DND-41 (cell line): Measurements from ENCODE around the gene CLC.
"Not testable (repeated sequence)": the region's sequence is repeated elsewhere in the genome, so short reads cannot be mapped to it uniquely, and the experiment has no call there.

Experiments used
- ATAC-seq: fragments of 200-7000 bp; cut with Tn5 transposase; 3 replicates; pipeline ENCODE4 v1.9.1; 2021; ENCODE audit warnings: low read depth; ENCODE audit not compliant: insufficient read depth
- DNase-seq: peaks from one replicate; pipeline ENCODE4 v3.0.0-alpha.2; 2020
- H2AFZ ChIP-seq: 2 replicates; pipeline ENCODE4 v1.6.0; 2012; ENCODE audit warnings: low read depth, low read length
- H3K27ac ChIP-seq: 2 replicates; pipeline ENCODE4 v1.5.1; 2012; ENCODE audit warnings: low read length, inconsistent platforms
- H3K27me3 ChIP-seq: fragments of 200-600 bp; sonication (generic); 2 replicates; pipeline ENCODE4 v1.6.0; 2012; ENCODE audit warnings: low read length, mild to moderate bottlenecking, inconsistent platforms; ENCODE audit not compliant: insufficient read depth, poor library complexity
- H3K36me3 ChIP-seq: 2 replicates; pipeline ENCODE4 v1.5.1; 2012; ENCODE audit warnings: low read length, inconsistent platforms; ENCODE audit not compliant: insufficient read depth
- H3K4me1 ChIP-seq: 2 replicates; pipeline ENCODE4 v1.5.1; 2012; ENCODE audit warnings: mild to moderate bottlenecking, low read length; ENCODE audit not compliant: insufficient read depth
- H3K4me2 ChIP-seq: 2 replicates; pipeline ENCODE4 v1.6.0; 2012; ENCODE audit warnings: mild to moderate bottlenecking, moderate library complexity, low read length, inconsistent platforms; ENCODE audit not compliant: insufficient read depth
- H3K4me3 ChIP-seq, 2 experiments: fragments of 200-600 bp in 1 of 2; shearing (Covaris generic) in 1 of 2; 2 replicates each; pipeline ENCODE4 v1.5.1; 2012 to 2016; ENCODE audit warnings: inconsistent platforms in 2 of 2, low read length in 2 of 2, mild to moderate bottlenecking in 2 of 2, low read depth in 1 of 2, moderate library complexity in 1 of 2
- H3K79me2 ChIP-seq: 2 replicates; pipeline ENCODE4 v1.6.0; 2012; ENCODE audit warnings: low read length, inconsistent platforms; ENCODE audit not compliant: insufficient read depth
- H3K9ac ChIP-seq: 2 replicates; pipeline ENCODE4 v1.6.0; 2012; ENCODE audit warnings: low read depth, mild to moderate bottlenecking, inconsistent platforms, low read length, moderate library complexity
- H3K9me3 ChIP-seq: 2 replicates; pipeline ENCODE4 v1.5.1; 2012; ENCODE audit warnings: low read length, moderate library complexity, mild to moderate bottlenecking, inconsistent platforms; ENCODE audit not compliant: insufficient read depth, severe bottlenecking
- H4K20me1 ChIP-seq: 2 replicates; pipeline ENCODE4 v1.6.0; 2012; ENCODE audit warnings: low read length; ENCODE audit not compliant: insufficient read depth
- CTCF ChIP-seq: IDR thresholded peaks from 2 replicates; pipeline ENCODE4 v1.5.1; 2012; ENCODE audit warnings: borderline replicate concordance, low read length, moderate library complexity, mild to moderate bottlenecking; ENCODE audit not compliant: poor library complexity, severe bottlenecking; ENCODE audit errors: extremely low read depth
- EZH2 ChIP-seq: IDR thresholded peaks from 3 replicates; pipeline ENCODE4 v1.6.1; 2012; ENCODE audit warnings: borderline replicate concordance, low read depth, mild to moderate bottlenecking, moderate library complexity, low read length, inconsistent platforms; ENCODE audit not compliant: severe bottlenecking

Gene CLC

GRCh38 chr19:39696387-39696786 lies 41.4 kb downstream of the CLC start:
- Histone ChIP-seq H3K4me3 (no peak overlapping the region), H2AFZ (no peak overlapping the region), H3K27ac (no peak overlapping the region), H3K27me3 (peaks cover 13% of the 10 kb centered on the region), H3K9me3 (no peaks in the 10 kb centered on the region), H4K20me1 (no peaks in the 10 kb centered on the region), H3K36me3 (no peaks in the 10 kb centered on the region), H3K4me2 (no peak overlapping the region), H3K9ac (no peak overlapping the region), H3K4me1 (no peaks in the 10 kb centered on the region), H3K79me2 (no peaks in the 10 kb centered on the region)
- ATAC-seq = no peak
- no peak for DNase-seq
- TF ChIP-seq EZH2 = no peak
- no peak for TF ChIP-seq CTCF

- no peak overlapping the region for H2AFZ ChIP-seq
- no peaks in the 10 kb centered on the region for H4K20me1 ChIP-seq
- H3K4me1 ChIP-seq = no peaks in the 10 kb centered on the region
- H3K36me3 ChIP-seq = no peaks in the 10 kb centered on the region
- no peaks in the 10 kb centered on the region for H3K9me3 ChIP-seq
- no peak overlapping the region for H3K9ac ChIP-seq
- DNase-seq (no peak), ATAC-seq (no peak)
- H3K27me3 ChIP-seq = peaks cover 13% of the 10 kb centered on the region
- no peak overlapping the region for H3K4me3 ChIP-seq
- no peak overlapping the region for H3K4me2 ChIP-seq
- no peak overlapping the region for H3K27ac ChIP-seq
- H3K79me2 ChIP-seq = no peaks in the 10 kb centered on the region
- TF ChIP-seq EZH2 (no peak), CTCF (no peak)
These were observed 42.1 kb downstream of the CLC start for GRCh38 chr19:39695759-39696158.

- no peak overlapping the region for H3K27ac ChIP-seq
- no peaks in the 10 kb centered on the region for H3K9me3 ChIP-seq
- ATAC-seq (no peak), DNase-seq (no peak)
- no peaks in the 10 kb centered on the region for H4K20me1 ChIP-seq
- no peaks in the 10 kb centered on the region for H3K4me1 ChIP-seq
- TF ChIP-seq EZH2 (no peak), CTCF (no peak)
- H2AFZ ChIP-seq = no peak overlapping the region
- peaks cover 13% of the 10 kb centered on the region for H3K27me3 ChIP-seq
- H3K79me2 ChIP-seq = no peaks in the 10 kb centered on the region
- no peak overlapping the region for H3K9ac ChIP-seq
- no peak overlapping the region for H3K4me2 ChIP-seq
- H3K36me3 ChIP-seq = no peaks in the 10 kb centered on the region
- no peak overlapping the region for H3K4me3 ChIP-seq
These were observed 45.0 kb downstream of the CLC start for GRCh38 chr19:39692822-39693221.

GRCh38 chr19:39692166-39692565 lies 45.7 kb downstream of the CLC start:
- Histone ChIP-seq H3K79me2 (no peaks in the 10 kb centered on the region), H3K27ac (no peak overlapping the region), H3K4me2 (no peak overlapping the region), H3K36me3 (no peaks in the 10 kb centered on the region), H3K4me3 (no peak overlapping the region), H3K9ac (no peak overlapping the region), H2AFZ (no peak overlapping the region), H3K9me3 (no peaks in the 10 kb centered on the region), H3K27me3 (peaks cover 13% of the 10 kb centered on the region), H4K20me1 (no peaks in the 10 kb centered on the region), H3K4me1 (no peaks in the 10 kb centered on the region)
- no peak for ATAC-seq
- DNase-seq = no peak
- no peak for TF ChIP-seq CTCF
- no peak for TF ChIP-seq EZH2

GRCh38 chr19:39688637-39689036 lies 49.2 kb downstream of the CLC start:
- H3K27me3 ChIP-seq = peaks cover 13% of the 10 kb centered on the region
- not testable (repeated sequence) for H3K4me1 ChIP-seq

More at GRCh38 chr19:39688637-39689036, 49.2 kb downstream of the CLC start:
- not testable (repeated sequence) for H3K27ac ChIP-seq, H3K4me2 ChIP-seq, H3K9me3 ChIP-seq, H3K79me2 ChIP-seq, H4K20me1 ChIP-seq, H3K36me3 ChIP-seq, H3K4me3 ChIP-seq, H3K9ac ChIP-seq, H2AFZ ChIP-seq, DNase-seq, ATAC-seq
